Measurements from ENCODE around the gene FAF1.
"Not testable (repeated sequence)": the region's sequence is repeated elsewhere in the genome, so short reads cannot be mapped to it uniquely, and the experiment has no call there.

Gene FAF1

DNA sequence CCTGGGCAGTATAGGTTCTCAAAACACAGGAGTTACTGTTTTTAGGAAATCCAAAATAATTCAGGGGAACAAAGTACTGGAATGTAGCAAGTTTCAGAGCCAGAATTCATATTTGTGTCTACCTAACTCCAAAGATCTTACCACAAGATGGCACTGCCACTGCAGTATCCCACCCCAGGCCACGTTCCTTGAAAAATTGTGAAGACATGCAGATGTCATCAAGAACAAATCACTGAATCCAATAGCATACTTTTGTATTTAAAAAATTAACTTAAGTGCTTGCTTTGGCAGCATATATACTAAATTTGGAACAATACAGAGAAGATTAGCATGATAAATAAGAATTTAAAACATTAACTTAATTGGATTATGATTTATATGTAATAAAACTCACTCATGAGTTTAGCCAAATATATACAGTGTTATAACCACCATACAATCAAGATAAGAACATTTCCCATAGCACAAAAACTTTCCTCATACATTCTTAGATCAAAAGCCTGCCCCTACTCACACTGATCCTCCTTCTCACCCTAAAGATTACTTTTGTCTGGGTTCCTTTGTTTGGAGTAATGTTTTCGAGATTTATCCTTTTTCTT lies 209.9 kb downstream of the FAF1 start:
- no peak for DNase-seq

DNA sequence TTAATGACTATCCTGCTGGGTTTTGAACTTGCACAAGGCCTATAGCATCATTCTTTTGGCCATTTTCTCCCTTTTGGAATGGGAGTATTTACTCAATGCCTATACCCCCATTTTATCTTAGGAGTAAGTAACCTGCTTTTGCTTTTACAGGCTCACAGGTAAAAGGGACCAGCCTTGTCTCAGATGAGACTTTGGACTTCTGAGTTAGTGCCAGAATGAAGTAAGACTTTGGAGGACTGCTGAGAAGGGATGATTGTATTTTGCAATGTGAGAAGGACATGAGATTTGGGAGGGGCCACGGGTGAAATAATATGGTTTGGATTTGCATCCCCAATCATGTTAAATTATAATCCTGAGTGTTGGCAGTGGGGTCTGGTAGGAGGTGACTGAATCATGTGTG lies 212.7 kb downstream of the FAF1 start:
- DNase-seq, result no peak

DNA sequence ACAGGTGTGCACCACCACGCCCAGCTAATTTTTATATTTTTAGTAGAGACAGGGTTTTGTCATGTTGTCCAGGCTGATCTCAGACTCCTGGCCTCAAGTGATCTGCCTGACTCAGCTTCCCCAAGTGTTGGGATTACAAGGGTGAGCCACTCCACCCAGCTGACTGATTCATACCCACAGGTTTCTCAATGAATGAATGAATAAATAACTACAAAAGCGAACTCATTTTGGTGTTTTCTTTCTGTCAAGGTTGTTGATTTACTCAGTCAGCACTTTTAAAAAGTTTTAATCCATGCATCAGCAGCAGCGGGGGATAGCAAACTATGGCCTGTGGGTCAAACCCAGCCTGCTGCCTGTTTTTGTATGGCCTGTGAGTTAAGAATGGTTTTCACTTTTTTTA lies 217.5 kb downstream of the FAF1 start:
- no peak for DNase-seq

DNA sequence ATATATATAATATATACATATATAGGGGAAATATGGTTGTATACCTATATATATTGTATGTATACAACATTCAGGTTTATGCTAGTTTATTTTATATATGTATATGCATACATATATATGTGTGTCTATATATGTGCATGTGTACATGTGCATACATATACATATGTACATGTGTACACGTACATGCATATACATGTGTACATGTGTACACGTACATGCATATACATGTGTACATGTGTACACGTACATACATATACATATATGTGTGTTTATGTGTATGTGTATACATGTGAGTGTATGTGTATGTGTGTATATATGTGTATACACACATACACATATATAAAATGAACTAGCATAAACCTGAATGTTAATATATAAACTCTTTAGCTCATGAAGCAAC lies 220.9 kb downstream of the FAF1 start:
- no peak for DNase-seq

DNA sequence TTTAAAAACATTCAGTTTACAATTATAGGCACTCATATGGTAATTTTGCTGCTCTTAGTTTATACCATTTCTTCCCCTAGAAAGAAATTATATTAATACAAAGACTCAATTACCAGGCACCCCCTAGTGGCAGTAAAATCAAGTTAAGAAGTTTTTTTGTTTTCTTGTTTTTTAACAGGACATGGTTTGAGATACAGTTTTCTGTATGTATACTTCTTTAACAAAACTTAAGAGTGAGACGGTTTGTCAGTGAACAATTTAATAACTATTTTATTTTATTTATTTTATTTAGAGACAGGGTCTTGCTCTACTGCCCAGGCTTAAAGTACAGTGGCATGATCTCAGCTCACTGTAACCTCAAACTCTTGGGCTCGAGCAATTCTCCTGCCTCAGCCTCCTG lies 224.6 kb downstream of the FAF1 start:
- DNase-seq, result peak in 1 of 2 donors; percentile 50

DNA sequence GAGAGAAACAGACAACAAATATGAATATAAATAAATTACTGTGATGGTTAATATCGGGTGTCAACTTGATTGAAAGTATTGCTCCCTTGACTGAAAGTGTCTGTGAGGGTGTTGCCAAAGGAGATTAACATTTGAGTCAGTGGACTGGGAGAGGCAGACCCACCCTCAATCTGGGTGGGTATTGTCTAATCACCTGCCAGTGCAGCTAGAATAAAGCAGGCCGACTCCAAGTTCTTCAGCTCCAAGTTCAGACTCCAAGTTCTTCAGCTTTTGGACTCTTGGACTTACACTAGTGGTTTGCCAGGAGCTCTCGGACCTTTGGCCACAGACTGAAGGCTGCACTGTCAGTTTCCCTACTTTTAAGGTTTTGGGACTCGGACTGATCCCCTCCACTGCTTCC lies 232.5 kb downstream of the FAF1 start:
- not testable (repeated sequence) for DNase-seq

DNA sequence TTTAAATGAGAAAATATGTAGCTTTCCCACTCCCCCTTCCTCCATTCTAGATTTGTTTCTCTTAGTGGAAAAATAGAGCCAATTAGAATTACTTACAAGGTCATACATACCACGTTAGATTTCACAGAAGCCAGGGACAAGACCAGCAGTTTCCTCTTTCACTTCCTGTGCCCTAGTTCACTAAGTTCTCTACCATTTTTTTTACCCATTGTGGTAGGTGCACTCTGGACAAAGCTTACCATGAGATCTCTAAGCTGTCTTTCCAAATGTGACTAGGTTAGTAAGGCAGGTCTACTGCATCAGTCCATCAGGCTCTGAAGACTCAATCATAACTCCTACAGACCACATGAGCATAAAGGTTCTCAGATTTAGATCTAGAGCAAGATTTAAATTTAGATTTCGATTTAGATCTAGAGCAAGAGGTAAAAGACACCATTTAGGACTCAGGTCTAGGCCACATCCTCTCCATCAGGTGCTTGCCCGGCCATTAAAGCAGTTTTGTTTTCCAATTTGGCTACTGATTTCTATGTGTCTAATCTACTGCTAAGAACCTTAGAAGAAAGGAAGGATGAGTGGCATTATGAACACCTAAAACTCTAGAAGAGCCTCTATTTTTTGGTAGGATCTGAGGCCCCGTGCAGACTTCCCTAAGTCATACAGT lies 235.3 kb downstream of the FAF1 start:
- peak; percentile 20 to 27 for DNase-seq

DNA sequence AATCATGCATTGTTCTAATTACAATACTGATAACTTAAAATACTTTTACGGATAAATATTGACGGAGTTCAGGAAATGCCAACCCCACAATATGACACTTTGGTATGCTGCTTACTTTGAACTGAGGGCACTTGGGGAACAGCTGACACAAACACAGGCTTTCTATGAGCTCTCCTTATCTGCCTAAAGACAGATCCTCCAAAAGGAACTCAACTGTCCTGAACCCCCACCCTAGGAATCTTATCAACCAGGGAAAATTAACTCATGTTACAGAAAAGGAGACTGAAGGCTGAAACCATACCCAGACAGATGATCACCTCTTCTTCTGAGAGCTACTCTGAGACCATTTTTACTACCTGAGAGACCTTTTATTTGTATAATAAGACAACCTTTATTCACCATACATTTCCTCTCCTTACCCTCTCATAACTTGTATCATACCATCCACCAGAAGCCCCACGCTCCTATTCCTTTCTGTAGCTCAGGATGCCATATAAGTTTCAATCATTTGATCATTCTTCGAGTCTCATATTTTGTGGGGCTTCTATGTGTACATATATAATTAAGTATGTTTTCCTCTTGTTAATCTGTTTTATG lies 239.5 kb downstream of the FAF1 start:
- no peak for DNase-seq

DNA sequence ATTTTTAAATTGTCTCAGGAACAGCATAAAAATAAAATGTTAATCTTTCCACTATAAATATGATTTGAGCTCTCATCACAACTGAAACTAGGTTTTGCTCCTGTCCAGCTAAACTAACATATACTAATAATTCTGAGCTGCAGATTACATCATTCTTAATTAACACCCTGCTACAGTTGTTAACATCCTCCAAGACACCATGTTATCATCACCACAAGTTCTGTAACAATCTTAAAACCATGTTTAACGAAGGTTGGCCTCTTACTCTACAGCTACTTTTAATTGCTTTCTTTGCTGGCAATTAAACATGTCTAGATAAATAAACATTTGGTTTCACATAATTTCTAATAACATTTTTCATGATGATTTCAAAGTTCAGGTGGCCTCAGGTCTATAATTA lies 240.9 kb downstream of the FAF1 start:
- DNase-seq, result no peak

DNA sequence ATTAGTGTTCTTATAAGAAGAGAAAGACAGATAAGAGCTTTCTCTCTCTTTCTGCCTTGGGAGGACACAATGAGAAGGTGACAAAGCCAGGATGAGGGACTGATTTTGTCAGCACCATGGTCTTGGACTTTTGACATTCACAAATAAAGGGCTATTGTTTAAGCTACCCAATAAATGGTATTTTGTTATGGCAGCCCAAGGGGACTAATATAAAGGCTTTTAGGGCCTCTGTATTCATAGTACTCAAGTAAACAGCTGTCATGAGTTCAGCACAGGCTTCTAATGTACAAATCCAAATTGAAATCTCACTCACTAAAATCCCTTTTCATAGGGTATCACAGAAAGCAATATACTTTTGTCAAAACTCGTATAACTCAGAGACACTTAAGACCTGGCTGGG lies 242.7 kb downstream of the FAF1 start:
- no peak for DNase-seq

DNA sequence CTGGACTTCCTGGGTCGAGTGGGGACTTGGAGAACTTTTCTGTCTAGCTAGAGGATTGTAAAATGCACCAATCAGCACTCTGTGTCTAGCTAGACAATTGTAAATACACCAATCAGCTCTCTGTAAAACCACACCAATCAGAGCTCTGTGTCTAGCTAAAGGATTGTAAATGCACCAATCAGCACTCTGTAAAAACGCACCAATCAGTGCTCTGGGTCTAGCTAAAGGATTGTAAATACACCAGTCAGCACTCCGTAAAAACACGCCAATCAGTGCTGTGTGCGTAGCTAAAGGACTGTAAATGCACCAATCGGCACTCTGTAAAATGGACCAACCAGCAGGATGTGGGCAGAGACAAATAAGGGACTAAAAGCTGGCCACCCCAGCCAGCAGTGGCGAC lies 243.6 kb downstream of the FAF1 start:
- not testable (repeated sequence) for DNase-seq

DNA sequence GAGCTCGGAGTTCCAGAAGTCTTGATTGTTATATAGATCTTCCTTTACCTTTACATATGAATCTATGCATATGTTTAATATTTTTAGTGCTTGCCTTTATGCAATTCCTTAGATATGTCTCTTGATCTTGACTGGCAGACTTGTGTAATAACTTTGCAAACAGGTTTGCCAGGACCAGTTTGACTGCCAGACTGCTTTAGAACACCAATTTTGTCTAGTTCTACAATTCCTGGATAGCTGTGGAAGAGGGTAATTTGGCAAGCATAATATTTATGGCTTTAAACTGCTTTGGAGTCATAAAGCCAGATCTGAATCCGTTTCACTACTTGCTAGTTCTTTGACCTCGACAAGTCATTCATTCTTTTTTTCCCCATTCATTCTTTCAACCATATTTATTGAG lies 250.0 kb downstream of the FAF1 start:
- DNase-seq, result no peak

DNA sequence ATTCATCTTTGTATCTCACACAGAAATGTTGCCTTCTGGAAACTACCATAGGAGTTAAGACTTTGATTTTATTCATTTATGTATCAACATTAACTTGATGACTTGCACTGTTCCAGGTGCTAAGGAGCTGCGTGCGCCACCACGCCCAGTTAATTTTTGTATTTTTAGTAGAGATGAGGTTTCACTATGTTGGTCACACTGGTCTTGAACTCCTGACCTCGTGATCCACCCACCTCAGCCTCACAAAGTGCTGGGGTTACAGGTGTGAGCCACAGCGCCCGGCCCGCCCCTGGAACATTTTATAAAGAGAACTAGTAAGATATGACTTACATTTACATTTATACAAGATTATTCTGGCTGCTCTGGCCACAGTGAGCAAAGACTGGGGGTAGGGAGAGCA lies 252.2 kb downstream of the FAF1 start:
- no peak for DNase-seq

DNA sequence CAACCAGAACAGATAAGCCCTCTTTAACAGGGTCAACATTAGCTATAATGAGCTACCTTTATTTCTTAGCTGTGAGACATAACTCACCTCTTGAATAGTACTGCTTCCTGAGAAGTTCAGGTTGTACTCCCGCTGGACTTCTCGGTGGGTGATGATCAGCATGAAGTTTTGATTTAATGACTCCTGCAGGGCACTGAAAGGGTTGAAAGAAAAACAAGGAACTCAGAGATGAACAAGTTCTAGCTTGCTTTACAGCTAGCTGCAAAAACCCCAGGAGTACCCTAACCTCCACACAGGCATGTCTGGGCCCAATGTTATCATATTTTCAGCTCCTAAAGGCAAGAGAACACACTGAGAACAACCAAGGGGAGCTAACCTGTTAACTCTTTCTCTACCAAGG lies 254.4 kb downstream of the FAF1 start:
- DNase-seq, result no peak

DNA sequence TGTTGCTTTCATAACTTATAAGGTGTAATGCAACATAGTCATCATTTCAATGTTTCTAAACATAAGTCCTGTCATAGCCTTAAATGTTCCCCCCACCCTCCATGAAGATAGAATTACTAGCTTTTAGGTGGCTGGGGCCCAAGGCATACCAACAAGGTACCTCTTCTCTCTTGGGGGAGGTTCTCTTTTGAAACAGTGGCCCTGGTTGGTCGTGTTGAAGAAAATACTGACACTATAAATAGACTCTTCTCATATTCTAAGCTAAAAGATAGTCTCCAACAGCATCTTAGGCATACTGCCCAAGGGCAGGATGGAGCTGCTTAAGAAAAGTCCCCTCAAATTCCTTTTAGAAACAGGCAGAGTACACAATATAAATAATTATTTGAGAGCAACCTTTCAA lies 255.0 kb downstream of the FAF1 start:
- DNase-seq, result no peak

DNA sequence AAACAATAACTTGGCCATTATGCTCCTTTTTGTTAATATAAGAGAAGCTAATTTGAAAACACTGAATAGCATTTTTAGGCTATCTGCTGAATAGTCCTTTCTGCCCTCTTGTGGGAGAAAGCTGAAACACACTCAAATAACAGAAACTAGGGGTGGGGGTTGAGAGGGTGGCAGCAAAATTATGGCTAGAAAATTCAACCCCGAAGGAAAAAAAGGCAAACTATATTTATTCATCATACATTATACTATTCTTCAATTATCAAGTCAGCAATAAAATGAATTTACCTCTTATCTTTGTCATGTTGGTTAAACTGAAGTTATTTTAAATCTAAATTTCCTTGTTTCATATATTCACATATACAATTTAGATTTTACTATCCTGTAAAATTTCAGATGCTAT lies 255.9 kb downstream of the FAF1 start:
- DNase-seq, result peak; percentile 4 to 51

DNA sequence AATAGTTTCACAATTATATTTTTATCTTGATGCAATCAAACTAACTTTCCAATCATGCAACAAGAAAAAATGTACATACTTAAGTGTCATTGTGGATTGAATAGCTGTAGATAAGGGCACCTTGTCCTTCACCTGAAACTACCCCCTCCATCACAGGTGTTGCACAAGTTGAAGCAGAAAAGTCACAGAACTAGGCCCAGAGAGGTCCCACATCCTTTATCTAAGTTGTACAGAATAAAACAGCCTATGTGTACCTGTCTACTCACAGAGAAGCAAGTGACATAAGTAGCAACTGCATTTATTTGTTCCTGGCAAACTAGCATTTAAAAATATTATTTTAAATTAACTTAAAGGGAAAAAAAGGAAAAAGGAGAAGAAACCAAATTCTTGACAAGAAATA lies 256.8 kb downstream of the FAF1 start:
- DNase-seq, result no peak

DNA sequence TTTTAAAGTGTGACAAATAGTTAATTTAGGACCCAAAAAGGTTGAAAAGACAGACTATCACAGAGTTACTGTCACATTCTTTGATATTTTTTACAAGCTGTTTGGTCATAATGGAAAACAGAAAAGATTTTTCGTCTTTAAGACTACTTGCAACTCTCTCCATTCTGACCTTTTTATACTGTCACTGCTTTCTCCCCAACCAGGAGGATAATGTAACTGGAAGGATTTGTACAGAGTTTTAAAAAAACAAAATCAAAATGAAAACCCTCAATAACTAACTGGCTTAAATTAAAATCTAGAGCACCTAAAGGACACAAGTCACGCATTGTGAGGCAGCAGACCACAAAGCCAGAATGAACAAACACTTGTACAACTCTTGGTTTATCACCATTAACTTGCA lies 257.7 kb downstream of the FAF1 start:
- no peak for DNase-seq

DNA sequence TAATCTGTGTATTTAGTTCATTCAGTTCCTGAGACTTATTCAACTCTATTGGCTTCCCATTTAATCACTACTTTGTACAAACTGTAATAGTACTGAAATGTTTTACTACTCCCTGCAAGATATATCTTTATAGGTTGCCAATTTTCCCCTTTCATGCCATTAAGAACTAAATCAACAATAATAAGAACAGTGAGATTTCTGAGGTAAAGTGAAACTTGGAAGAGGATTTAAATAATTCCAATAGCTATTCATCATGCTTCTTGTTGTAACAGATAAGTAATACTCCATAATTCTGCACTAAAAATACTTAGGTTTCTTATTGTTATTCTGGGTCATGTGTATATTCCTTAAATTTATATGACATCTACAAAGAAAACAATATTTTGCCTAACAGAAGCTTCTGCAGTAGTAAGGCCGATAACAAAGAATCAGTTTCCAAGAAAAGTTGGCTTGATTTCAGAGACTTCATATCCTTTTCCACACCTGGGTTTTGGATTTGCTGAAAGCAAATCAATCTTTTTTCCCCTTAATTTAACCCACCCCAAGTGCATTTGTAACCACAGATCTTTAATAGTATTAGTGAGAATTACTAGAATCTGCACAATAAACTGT lies 258.3 kb downstream of the FAF1 start:
- no peak for DNase-seq

DNA sequence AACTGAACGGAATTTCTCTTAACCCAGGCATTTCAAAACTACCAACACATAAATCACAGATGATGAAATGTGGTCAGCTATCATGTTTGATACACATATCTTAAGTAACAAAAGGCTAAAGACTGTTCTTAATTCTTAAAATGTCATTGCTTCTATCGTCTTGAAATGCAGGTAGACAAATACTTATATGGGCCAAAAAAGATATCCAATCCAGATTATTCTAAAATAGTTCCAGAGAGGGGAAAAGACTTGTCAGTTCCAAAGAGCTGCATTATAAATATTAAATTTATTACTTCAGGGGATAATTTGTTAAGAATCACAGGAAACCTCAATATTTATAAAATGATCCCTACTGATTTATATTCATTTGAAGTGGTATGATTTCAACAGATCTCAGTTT lies 259.4 kb downstream of the FAF1 start:
- DNase-seq, result no peak

DNA sequence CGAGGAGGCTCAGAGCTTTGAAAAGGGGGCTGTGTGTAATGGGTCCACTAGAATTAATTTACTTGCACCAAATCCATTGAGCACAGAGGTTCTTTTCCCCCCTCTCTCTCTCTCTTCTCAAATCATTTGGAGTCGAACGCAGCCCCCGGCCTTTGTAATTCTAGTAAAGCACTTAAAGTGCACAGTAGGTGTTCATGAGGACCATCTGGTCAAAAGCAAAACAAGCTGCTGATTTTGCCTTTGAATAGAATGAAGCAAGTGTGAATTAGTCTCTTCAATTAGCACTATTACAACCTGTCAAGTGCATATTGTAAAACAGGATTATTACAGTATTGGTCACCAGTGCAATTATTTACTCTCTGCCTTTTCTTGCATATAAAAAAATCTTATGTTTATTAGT lies 259.9 kb downstream of the FAF1 start:
- DNase-seq, result no peak

DNA sequence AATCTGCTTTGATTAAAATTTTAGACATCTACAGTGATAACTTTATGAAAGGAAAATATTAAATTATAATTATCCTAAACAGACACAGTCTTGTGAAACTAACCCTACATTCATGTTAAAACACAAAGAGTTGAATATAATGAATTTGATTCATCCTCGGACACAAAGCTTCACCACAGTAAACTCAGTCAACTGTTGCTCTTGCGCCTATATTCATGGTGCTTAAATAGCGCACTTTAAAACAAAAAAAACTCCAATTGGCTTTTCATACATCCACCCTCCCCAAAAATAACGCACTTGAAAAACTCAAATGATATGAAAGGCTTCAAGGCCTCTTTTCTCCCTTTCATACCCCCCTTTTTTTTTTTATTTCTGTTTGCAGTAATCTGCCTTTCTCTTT lies 260.3 kb downstream of the FAF1 start:
- DNase-seq, result no peak

DNA sequence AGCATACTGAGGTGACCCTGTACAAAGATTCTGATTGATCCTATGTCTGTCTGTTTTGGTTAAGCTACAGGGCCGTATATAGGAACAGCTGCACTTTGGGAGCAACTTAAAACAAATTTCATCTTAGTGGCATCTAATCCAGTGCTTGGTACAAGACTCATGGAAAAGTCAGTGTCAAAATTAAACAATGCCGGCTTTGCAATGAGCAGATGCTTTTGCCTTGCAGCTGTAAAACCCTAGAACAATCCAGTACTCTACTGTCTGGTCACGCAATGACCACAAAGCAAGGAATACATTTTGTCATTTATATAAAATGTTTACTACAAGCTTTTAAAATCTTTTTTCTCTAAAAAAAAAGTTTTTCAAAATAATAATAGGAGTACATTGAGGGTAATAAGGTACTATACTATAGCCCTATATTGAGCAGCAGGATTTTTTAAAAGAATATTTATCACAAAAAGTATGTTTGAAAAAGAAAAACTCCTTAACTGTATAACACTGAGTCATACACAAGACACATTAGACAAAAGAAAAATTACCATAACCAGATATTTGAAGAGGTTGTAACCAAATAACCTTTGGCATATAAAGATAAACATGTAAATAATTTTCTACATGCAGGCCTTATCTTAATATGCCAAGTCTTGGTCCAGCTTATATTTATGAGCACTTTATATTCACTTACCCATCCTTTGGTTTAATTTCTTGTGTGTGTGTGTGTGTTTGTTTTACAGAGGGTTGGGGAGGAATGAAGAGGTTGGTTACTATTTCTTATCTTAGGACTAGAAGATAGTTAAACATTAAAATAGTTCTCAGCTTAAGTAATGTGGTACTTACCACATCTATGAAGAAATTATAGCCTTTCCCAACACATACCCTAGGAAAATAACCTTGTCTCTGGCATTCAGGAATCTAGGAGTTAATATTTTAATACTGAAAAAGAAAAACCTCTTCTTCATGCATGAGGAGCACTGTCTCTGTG lies 262.3 kb downstream of the FAF1 start:
- DNase-seq, result no peak

Measured in inflammatory macrophage treated with lipopolysaccharide for 1 hour (primary cell).